K562 (cell line): ENCODE results near the gene SUGT1. TPM values are rescaled to one million over a fixed set of nuclear protein-coding genes. Genes with fewer than 3 reads are reported as not detected.

Experiments
- CTCF ChIP-seq, 3 experiments: IDR thresholded peaks in 2 of 3; conservative IDR thresholded peaks in 1 of 3; 2 replicates each; pipeline ENCODE4 v1.5.1; 2011 to 2012; ENCODE audit warnings: low read length in 3 of 3, mild to moderate bottlenecking in 3 of 3, control low read depth in 2 of 3, improper control_type of control experiment in 1 of 3, inconsistent platforms in 1 of 3, low read depth in 1 of 3, mixed read lengths in 1 of 3, moderate library complexity in 1 of 3; ENCODE audit not compliant: insufficient read depth in 2 of 3
- RAD21 ChIP-seq, 2 experiments: fragments of 250-450 bp in 1 of 2; fragments of 450-650 bp in 1 of 2; sonication (Bioruptor Pico) in 1 of 2; formaldehyde crosslinking in 1 of 2; IDR thresholded peaks in 1 of 2; conservative IDR thresholded peaks in 1 of 2; 2 replicates each; pipeline versions ENCODE4 v1.4.0 to v1.8.0; 2020 to 2022; ENCODE audit warnings: mild to moderate bottlenecking in 2 of 2, moderate library complexity in 1 of 2
- REST ChIP-seq, 2 experiments: fragments of 450-650 bp; formaldehyde crosslinking in 1 of 2; IDR thresholded peaks; 2 replicates each; pipeline versions ENCODE4 v1.4.0 to v1.6.1; 2014 to 2020; ENCODE audit warnings: mild to moderate bottlenecking in 2 of 2, borderline replicate concordance in 1 of 2, low read depth in 1 of 2
- ZNF384 ChIP-seq: IDR thresholded peaks from 2 replicates; pipeline ENCODE4 v1.6.1; 2012; ENCODE audit warnings: low read depth, low read length, improper control_type of control experiment
- ZNF609 ChIP-seq: sonication (generic); formaldehyde crosslinking; IDR thresholded peaks from 2 replicates; pipeline ENCODE4 v1.8.1; 2023; ENCODE audit warnings: missing genetic modification reagents, mild to moderate bottlenecking, borderline replicate concordance
- polyA plus RNA-seq, 8 experiments: library from polyadenylated mRNA; depleted of rRNA in 4 of 8; stranded (reverse) in 5 of 8; unstranded in 3 of 8; fragments of >200 nt; fragmentation: Nextera tagmentation in 2 of 8; fragmentation: Illumina TruSeq in 1 of 8; extraction: Ambion mirVana in 2 of 8; extraction: Trizol in 1 of 8; gene quantifications; 2 replicates each; pipeline versions ENCODE4 v1.2.1 to v1.2.3, GENCODE V29; 2011 to 2014; ENCODE audit warnings: inconsistent platforms in 1 of 8, missing spikeins in 1 of 8
- total RNA-seq, 7 experiments: library from RNA; depleted of rRNA in 6 of 7; stranded (reverse); fragments of >200 nt in 6 of 7; fragmentation: Illumina TruSeq in 2 of 7; extraction: Trizol in 2 of 7; gene quantifications; 2 replicates each; pipeline versions ENCODE4 v1.2.1 to v1.2.3, GENCODE V29; 2011 to 2021; ENCODE audit warnings: low replicate concordance in 1 of 7

Gene SUGT1
- total and polyA plus RNA-seq, 9 of the 15 experiments (the other 6 are each of a cell fraction or from before 2014, with no cell fraction given): 38.1 to 67.1 (median 53.8) TPM

- TF ChIP-seq REST (IDR thresholded peaks at IDR 0.05; ENCODE audit: borderline replicate concordance) (peak; percentile 4; the same call in 1 of the 2 replicates), REST (CRISPR knock-in tag; IDR thresholded peaks at IDR 0.05; ENCODE audit: low read depth) (no peak), ZNF384 (peak; percentile 56; the same call in 1 of the 2 replicates), CTCF (IDR thresholded peaks at IDR 0.05 in 2 of 3, conservative IDR thresholded peaks at IDR 0.05 in 1 of 3; ENCODE audit: insufficient read depth in 2 of 3, low read depth in 1 of 3, low read length in 3 of 3) (peak in 1 of 3 experiments; percentile 43; a peak in 2 of 6 replicates), ZNF609 (CRISPR knock-in tag) (no peak), RAD21 (CRISPR knock-in tag; conservative IDR thresholded peaks at IDR 0.05 in 1 of 2, IDR thresholded peaks at IDR 0.05 in 1 of 2) (peak; percentile 33 to 47; a peak in 3 of 4 replicates)
- TF ChIP-seq, all 486 proteins: peak for 4
Measured at GRCh38 chr13:52665325-52665724, 12.7 kb downstream of the SUGT1 start (continued).
